Adrenal gland (tissue), 5 donors: Measurements from ENCODE around the gene IQGAP2.

ENCODE experiments used
- CTCF ChIP-seq, 6 experiments: fragments of 450-650 bp in 4 of 6; fragments of 200-600 bp in 2 of 6; sonication (generic) in 1 of 6; IDR thresholded peaks; 1 replicate in 5 of 6; 2 replicates in 1 of 6; pipeline versions ENCODE4 v1.5.1 to v1.8.0; 2016 to 2021; ENCODE audit warnings: antibody characterized with exemption in 6 of 6, mild to moderate bottlenecking in 2 of 6, moderate library complexity in 1 of 6
- POLR2A ChIP-seq, 2 donors: fragments of 450-650 bp; IDR thresholded peaks; one replicate each; pipeline ENCODE4 v1.6.1; 2017; ENCODE audit warnings: antibody characterized with exemption in 2 of 2, mild to moderate bottlenecking in 2 of 2, moderate library complexity in 1 of 2
- donor health status: DM: no; HTN: no; CAD: no.

DNA sequence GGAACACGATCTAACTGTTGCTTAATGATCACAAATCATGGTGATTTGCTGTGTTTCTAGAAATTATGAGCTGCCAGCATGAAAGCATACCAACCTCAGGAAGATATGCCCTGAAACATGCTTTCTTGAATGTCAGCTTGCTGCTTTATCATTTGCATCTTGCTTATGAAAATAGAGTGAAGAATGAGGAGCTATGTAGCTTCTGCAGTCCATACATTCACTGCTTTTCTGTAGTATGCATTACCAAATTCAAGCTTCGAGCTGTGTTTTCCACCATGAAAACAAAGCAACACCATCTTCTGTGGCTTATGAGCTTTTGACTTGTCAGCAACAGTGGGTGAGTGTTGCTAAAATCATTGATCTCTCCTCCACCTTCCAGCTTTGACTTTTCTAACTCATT is 203.6 kb downstream of the IQGAP2 start:
- TF ChIP-seq CTCF (IDR thresholded peaks at IDR 0.05) (no peak), POLR2A (IDR thresholded peaks at IDR 0.05) (no peak)
